Cardiac muscle cell (in vitro differentiated cells and primary cell): ENCODE data around the gene ARHGEF7. TPM values are rescaled to one million over a fixed set of nuclear protein-coding genes. Genes with fewer than 3 reads are reported as not detected.

Experiments used
- DNase-seq, 2 donors: peaks; one replicate each; pipeline versions ENCODE4 v3.0.0 to v3.0.0-alpha.2; 2010 to 2017; ENCODE audit warnings: low read depth in 1 of 2, low spot score in 1 of 2
- H3K27ac ChIP-seq: fragments of 200-600 bp; sonication (generic); 2 replicates; pipeline ENCODE4 v1.5.1; 2016
- H3K27me3 ChIP-seq: fragments of 200-600 bp; sonication (generic); 2 replicates; pipeline ENCODE4 v1.6.0; 2016; ENCODE audit warnings: control low read depth
- H3K36me3 ChIP-seq: fragments of 200-600 bp; sonication (generic); 2 replicates; pipeline ENCODE4 v1.5.1; 2016; ENCODE audit warnings: control low read depth
- H3K4me1 ChIP-seq: fragments of 200-600 bp; sonication (generic); 2 replicates; pipeline ENCODE4 v1.8.1; 2017; ENCODE audit warnings: low read depth, mild to moderate bottlenecking, mixed run types
- H3K4me3 ChIP-seq: fragments of 200-600 bp; sonication (generic); 2 replicates; pipeline ENCODE4 v1.5.1; 2016; ENCODE audit warnings: mild to moderate bottlenecking
- H3K9me3 ChIP-seq: fragments of 200-600 bp; sonication (generic); 2 replicates; pipeline ENCODE4 v1.5.1; 2017; ENCODE audit warnings: low read depth, mild to moderate bottlenecking, control low read depth
- polyA plus RNA-seq: library from polyadenylated mRNA; unstranded; fragments of >200 nt; fragmentation: Nextera tagmentation; extraction: Ambion mirVana; gene quantifications from 2 replicates; pipeline ENCODE4 v1.2.1, GENCODE V29; 2016
- total RNA-seq: library from RNA; depleted of rRNA; stranded (reverse); fragments of >200 nt; gene quantifications from 2 replicates; pipeline ENCODE4 v1.2.3, GENCODE V29; 2016
- TF ChIP-seq, protein P1 (sequence below): IDR thresholded peaks from 2 replicates; pipeline ENCODE4 v1.5.1; 2012; ENCODE audit warnings: low read depth, mild to moderate bottlenecking, low read length

ARHGEF7 gene
- total and polyA plus RNA-seq, 2 experiments from 2014 or later: 20.4 to 32.3 TPM

DNA sequence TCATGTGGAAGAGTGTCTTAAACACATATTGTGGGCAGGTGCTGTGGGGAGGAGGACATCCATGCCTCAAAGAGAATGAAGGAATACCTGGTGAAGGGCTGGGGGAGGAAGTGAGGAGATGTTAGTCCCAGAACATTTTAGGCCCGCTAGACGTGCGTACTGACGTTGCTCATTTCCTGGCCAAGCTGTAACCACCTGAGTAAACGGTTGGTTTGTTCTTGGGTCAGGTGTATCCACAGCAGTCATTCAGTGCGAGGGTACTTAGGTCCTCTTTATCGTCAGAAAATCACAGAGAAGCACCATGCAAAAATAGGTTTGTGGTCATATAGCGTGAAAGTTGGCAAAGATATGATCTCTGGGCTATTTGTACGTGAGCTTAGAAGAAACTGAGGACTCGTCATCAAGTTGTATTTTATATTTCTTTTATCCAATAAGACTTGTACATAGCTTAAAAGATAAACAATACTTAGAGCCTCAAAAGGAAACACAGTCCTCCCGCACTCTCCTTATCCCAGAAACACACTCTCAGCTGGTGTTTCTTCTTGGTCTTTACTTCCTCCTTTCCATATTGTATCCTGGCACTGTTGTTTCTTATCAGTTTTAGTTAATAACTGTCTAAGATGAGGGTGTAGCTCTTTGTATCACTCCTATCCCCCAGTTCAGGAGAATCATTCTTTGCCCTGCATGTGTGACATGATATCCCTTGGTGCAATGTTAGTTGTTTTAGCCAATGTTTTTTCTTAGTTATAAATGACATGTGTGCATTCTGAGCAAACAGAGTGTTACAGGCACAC lies 52.0 kb downstream of the ARHGEF7 start:
- Histone ChIP-seq H3K4me1 (no peaks in the 10 kb centered on the region), H3K27ac (no peak overlapping the region), H3K4me3 (no peak overlapping the region), H3K36me3 (no peaks in the 10 kb centered on the region), H3K27me3 (no peaks in the 10 kb centered on the region), H3K9me3 (no peaks in the 10 kb centered on the region)
- TF ChIP-seq, protein P1, sequence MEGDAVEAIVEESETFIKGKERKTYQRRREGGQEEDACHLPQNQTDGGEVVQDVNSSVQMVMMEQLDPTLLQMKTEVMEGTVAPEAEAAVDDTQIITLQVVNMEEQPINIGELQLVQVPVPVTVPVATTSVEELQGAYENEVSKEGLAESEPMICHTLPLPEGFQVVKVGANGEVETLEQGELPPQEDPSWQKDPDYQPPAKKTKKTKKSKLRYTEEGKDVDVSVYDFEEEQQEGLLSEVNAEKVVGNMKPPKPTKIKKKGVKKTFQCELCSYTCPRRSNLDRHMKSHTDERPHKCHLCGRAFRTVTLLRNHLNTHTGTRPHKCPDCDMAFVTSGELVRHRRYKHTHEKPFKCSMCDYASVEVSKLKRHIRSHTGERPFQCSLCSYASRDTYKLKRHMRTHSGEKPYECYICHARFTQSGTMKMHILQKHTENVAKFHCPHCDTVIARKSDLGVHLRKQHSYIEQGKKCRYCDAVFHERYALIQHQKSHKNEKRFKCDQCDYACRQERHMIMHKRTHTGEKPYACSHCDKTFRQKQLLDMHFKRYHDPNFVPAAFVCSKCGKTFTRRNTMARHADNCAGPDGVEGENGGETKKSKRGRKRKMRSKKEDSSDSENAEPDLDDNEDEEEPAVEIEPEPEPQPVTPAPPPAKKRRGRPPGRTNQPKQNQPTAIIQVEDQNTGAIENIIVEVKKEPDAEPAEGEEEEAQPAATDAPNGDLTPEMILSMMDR: no peak
- no peak for DNase-seq

GRCh38 chr13:111168107-111168506 lies 53.0 kb downstream of the ARHGEF7 start:
- Histone ChIP-seq H3K27me3 (no peaks in the 10 kb centered on the region), H3K27ac (no peak overlapping the region), H3K4me3 (no peak overlapping the region), H3K9me3 (no peaks in the 10 kb centered on the region), H3K36me3 (no peaks in the 10 kb centered on the region), H3K4me1 (no peaks in the 10 kb centered on the region)
- TF ChIP-seq, protein P1: no peak
- DNase-seq: no peak

- TF ChIP-seq, protein P1: no peak
- Histone ChIP-seq H3K9me3 (no peaks in the 10 kb centered on the region), H3K36me3 (no peaks in the 10 kb centered on the region), H3K4me3 (no peak overlapping the region), H3K27ac (no peak overlapping the region), H3K27me3 (no peaks in the 10 kb centered on the region), H3K4me1 (no peaks in the 10 kb centered on the region)
- no peak for DNase-seq
Measured at GRCh38 chr13:111171112-111171511, 56.0 kb downstream of the ARHGEF7 start.

GRCh38 chr13:111171629-111172028 lies 56.5 kb downstream of the ARHGEF7 start:
- Histone ChIP-seq H3K9me3 (no peaks in the 10 kb centered on the region), H3K27ac (no peak overlapping the region), H3K27me3 (no peaks in the 10 kb centered on the region), H3K36me3 (no peaks in the 10 kb centered on the region), H3K4me3 (no peak overlapping the region), H3K4me1 (no peaks in the 10 kb centered on the region)
- DNase-seq: no peak
- TF ChIP-seq, protein P1: no peak

GRCh38 chr13:111174377-111175114 lies 59.4 kb downstream of the ARHGEF7 start:
- TF ChIP-seq, protein P1: no peak
- no peak for DNase-seq
- H3K9me3 ChIP-seq: no peaks in the 10 kb centered on the region
- H3K4me1 ChIP-seq: peaks cover 14% of the 10 kb centered on the region
- H3K4me3 ChIP-seq: no peak overlapping the region
- no peaks in the 10 kb centered on the region for H3K36me3 ChIP-seq
- no peak overlapping the region for H3K27ac ChIP-seq
- H3K27me3 ChIP-seq: no peaks in the 10 kb centered on the region
